BLaER1 treated with 17β-estradiol and CSF1 and Interleukin-3, amounts not matched to agents 10 nM and 100 nM (cell line): ENCODE data around the gene CLRN1.

ENCODE experiments used
- H3K27ac ChIP-seq, 11 experiments: shearing (Covaris generic); formaldehyde crosslinking; 2 replicates each; pipeline ENCODE4 v1.8.1; 2022
- H3K27me3 ChIP-seq, 11 experiments: shearing (Covaris generic); formaldehyde crosslinking; 2 replicates each; pipeline ENCODE4 v1.8.1; 2022
- H3K36me3 ChIP-seq, 11 experiments: shearing (Covaris generic); formaldehyde crosslinking; 2 replicates each; pipeline ENCODE4 v1.8.1; 2022
- H3K4me1 ChIP-seq, 10 experiments: shearing (Covaris generic); formaldehyde crosslinking; 2 replicates each; pipeline ENCODE4 v1.8.1; 2022
- H3K4me2 ChIP-seq, 11 experiments: shearing (Covaris generic); formaldehyde crosslinking; 2 replicates each; pipeline ENCODE4 v1.8.1; 2022
- H3K4me3 ChIP-seq, 10 experiments: shearing (Covaris generic); formaldehyde crosslinking; 2 replicates each; pipeline ENCODE4 v1.8.1; 2022
- H3K9ac ChIP-seq, 11 experiments: shearing (Covaris generic); formaldehyde crosslinking; 2 replicates each; pipeline ENCODE4 v1.8.1; 2022
- H3K9me3 ChIP-seq, 11 experiments: shearing (Covaris generic); formaldehyde crosslinking; replicated peaks in 1 of 11; 2 replicates each; pipeline ENCODE4 v1.8.1; 2022
- H4K20me1 ChIP-seq, 11 experiments: shearing (Covaris generic); formaldehyde crosslinking; 2 replicates each; pipeline ENCODE4 v1.8.1; 2022
- Cebpa-rat ChIP-seq, 11 experiments: shearing (Covaris generic); IDR thresholded peaks; 2 replicates each; pipeline ENCODE4 v1.8.1; 2022

Gene CLRN1

GRCh38 chr3:150897592-150897991, 74.9 kb downstream of the CLRN1 start:
- Histone ChIP-seq H3K4me2 (no peak overlapping the region), H4K20me1 (no peaks in the 10 kb centered on the region), H3K27me3 (no peaks in the 10 kb centered on the region), H3K9me3 (no peaks in the 10 kb centered on the region), H3K27ac (no peak overlapping the region), H3K9ac (no peak overlapping the region), H3K4me1 (peaks cover 0 to 16% (median 8%) of the 10 kb centered on the region in 10 experiments; a peak in 16 of 20 replicates), H3K36me3 (no peaks in the 10 kb centered on the region), H3K4me3 (no peak overlapping the region)
- TF ChIP-seq Cebpa-rat (IDR thresholded peaks at IDR 0.05) = no peak

- Histone ChIP-seq H3K4me1 (peaks cover 0 to 39% (median 17%) of the 10 kb centered on the region in 10 experiments; a peak in 12 of 20 replicates), H3K9me3 (peaks cover 0 to 12% (median 0%) of the 10 kb centered on the region in 11 experiments; a peak in 1 of 22 replicates), H3K4me2 (peak overlapping the region in 7 of 11 experiments; percentile 9 to 82 (median 75); a peak in 12 of 22 replicates), H3K27me3 (no peaks in the 10 kb centered on the region), H4K20me1 (no peaks in the 10 kb centered on the region), H3K27ac (peak overlapping the region in 8 of 11 experiments; percentile 16 to 83 (median 58); a peak in 13 of 22 replicates), H3K4me3 (peak overlapping the region in 1 of 10 experiments; percentile 11; a peak in 1 of 20 replicates), H3K36me3 (no peaks in the 10 kb centered on the region), H3K9ac (peak overlapping the region in 4 of 11 experiments; percentile 21 to 68 (median 56); a peak in 7 of 22 replicates)
- TF ChIP-seq Cebpa-rat (IDR thresholded peaks at IDR 0.05) = no peak
Measured at GRCh38 chr3:150890831-150891230, 81.7 kb downstream of the CLRN1 start.

- H3K27ac ChIP-seq = peak overlapping the region in 8 of 11 experiments; percentile 16 to 83 (median 58); a peak in 14 of 22 replicates
- no peaks in the 10 kb centered on the region for H3K36me3 ChIP-seq
- peaks cover 0 to 39% (median 17%) of the 10 kb centered on the region in 10 experiments; a peak in 12 of 20 replicates for H3K4me1 ChIP-seq
- peak overlapping the region in 7 of 11 experiments; percentile 9 to 82 (median 75); a peak in 12 of 22 replicates for H3K4me2 ChIP-seq
- H3K4me3 ChIP-seq = 0 out of 20 replicates have a peak overlapping the region, but pooled peaks of 1 of the 10 experiments have one; percentile 11
- no peaks in the 10 kb centered on the region for H4K20me1 ChIP-seq
- H3K27me3 ChIP-seq = no peaks in the 10 kb centered on the region
- H3K9ac ChIP-seq = peak overlapping the region in 4 of 11 experiments; percentile 38 to 68 (median 60); a peak in 7 of 22 replicates
- peak in 2 of 11 experiments; percentile 55 to 56; a peak in 2 of 22 replicates for TF ChIP-seq Cebpa-rat (IDR thresholded peaks at IDR 0.05)
- peaks cover 0 to 12% (median 0%) of the 10 kb centered on the region in 11 experiments; a peak in 1 of 22 replicates for H3K9me3 ChIP-seq
Measured at GRCh38 chr3:150890295-150890694, 82.2 kb downstream of the CLRN1 start.

- H3K4me2 ChIP-seq = peak overlapping the region in 5 of 11 experiments; percentile 3 to 82 (median 76); a peak in 7 of 22 replicates
- H3K36me3 ChIP-seq = no peaks in the 10 kb centered on the region
- H3K27me3 ChIP-seq = no peaks in the 10 kb centered on the region
- H3K4me3 ChIP-seq = no peak overlapping the region
- peaks cover 0 to 39% (median 17%) of the 10 kb centered on the region in 10 experiments; a peak in 12 of 20 replicates for H3K4me1 ChIP-seq
- peaks cover 0 to 12% (median 0%) of the 10 kb centered on the region in 11 experiments; a peak in 1 of 22 replicates for H3K9me3 ChIP-seq
- H3K9ac ChIP-seq = peak overlapping the region in 1 of 11 experiments; percentile 68; a peak in 1 of 22 replicates
- peak overlapping the region in 5 of 11 experiments; percentile 53 to 83 (median 82); a peak in 9 of 22 replicates for H3K27ac ChIP-seq
- TF ChIP-seq Cebpa-rat (IDR thresholded peaks at IDR 0.05) = no peak
- no peaks in the 10 kb centered on the region for H4K20me1 ChIP-seq
Measured at GRCh38 chr3:150889106-150889505, 83.4 kb downstream of the CLRN1 start.

- Histone ChIP-seq H3K27me3 (no peaks in the 10 kb centered on the region), H3K4me1 (peaks cover 0 to 39% (median 17%) of the 10 kb centered on the region in 10 experiments; a peak in 12 of 20 replicates), H4K20me1 (no peaks in the 10 kb centered on the region), H3K4me2 (no peak overlapping the region), H3K36me3 (no peaks in the 10 kb centered on the region), H3K9me3 (peaks cover 0 to 12% (median 0%) of the 10 kb centered on the region in 11 experiments; a peak in 1 of 22 replicates), H3K9ac (no peak overlapping the region), H3K27ac (no peak overlapping the region), H3K4me3 (no peak overlapping the region)
- TF ChIP-seq Cebpa-rat (IDR thresholded peaks at IDR 0.05) = no peak
Measured at GRCh38 chr3:150887031-150887430, 85.5 kb downstream of the CLRN1 start.

GRCh38 chr3:150885535-150885934, 87.0 kb downstream of the CLRN1 start:
- TF ChIP-seq Cebpa-rat (IDR thresholded peaks at IDR 0.05) = no peak
- peaks cover 0 to 28% (median 12%) of the 10 kb centered on the region in 10 experiments; a peak in 12 of 20 replicates for H3K4me1 ChIP-seq
- H3K9ac ChIP-seq = no peak overlapping the region
- no peaks in the 10 kb centered on the region for H3K27me3 ChIP-seq
- peaks cover 0 to 12% (median 0%) of the 10 kb centered on the region in 11 experiments; a peak in 1 of 22 replicates for H3K9me3 ChIP-seq
- no peak overlapping the region for H3K27ac ChIP-seq
- H3K36me3 ChIP-seq = no peaks in the 10 kb centered on the region
- H3K4me2 ChIP-seq = no peak overlapping the region
- H3K4me3 ChIP-seq = no peak overlapping the region
- H4K20me1 ChIP-seq = no peaks in the 10 kb centered on the region

- H3K27me3 ChIP-seq = no peaks in the 10 kb centered on the region
- no peak overlapping the region for H3K9ac ChIP-seq
- TF ChIP-seq Cebpa-rat (IDR thresholded peaks at IDR 0.05) = no peak
- H3K36me3 ChIP-seq = no peaks in the 10 kb centered on the region
- H4K20me1 ChIP-seq = no peaks in the 10 kb centered on the region
- no peak overlapping the region for H3K27ac ChIP-seq
- no peak overlapping the region for H3K4me3 ChIP-seq
- no peak overlapping the region for H3K4me2 ChIP-seq
- peaks cover 0 to 12% (median 0%) of the 10 kb centered on the region in 10 experiments; a peak in 3 of 20 replicates for H3K4me1 ChIP-seq
- H3K9me3 ChIP-seq = no peaks in the 10 kb centered on the region
Measured at GRCh38 chr3:150878996-150879575, 93.4 kb downstream of the CLRN1 start.

- Histone ChIP-seq H3K4me1 (peaks cover 0 to 12% (median 0%) of the 10 kb centered on the region in 10 experiments; a peak in 3 of 20 replicates), H3K9me3 (no peaks in the 10 kb centered on the region), H3K27me3 (no peaks in the 10 kb centered on the region), H3K4me2 (no peak overlapping the region), H3K36me3 (no peaks in the 10 kb centered on the region), H3K9ac (no peak overlapping the region), H3K27ac (no peak overlapping the region), H3K4me3 (no peak overlapping the region), H4K20me1 (no peaks in the 10 kb centered on the region)
- no peak for TF ChIP-seq Cebpa-rat (IDR thresholded peaks at IDR 0.05)
Measured at GRCh38 chr3:150878290-150878689, 94.2 kb downstream of the CLRN1 start.

GRCh38 chr3:150877303-150877702, 95.2 kb downstream of the CLRN1 start:
- no peaks in the 10 kb centered on the region for H3K9me3 ChIP-seq
- no peaks in the 10 kb centered on the region for H3K27me3 ChIP-seq

More at GRCh38 chr3:150877303-150877702, 95.2 kb downstream of the CLRN1 start:
- no peak overlapping the region for H3K27ac ChIP-seq
- TF ChIP-seq Cebpa-rat (IDR thresholded peaks at IDR 0.05) = no peak
- no peak overlapping the region for H3K9ac ChIP-seq
- peaks cover 0 to 12% (median 0%) of the 10 kb centered on the region in 10 experiments; a peak in 3 of 20 replicates for H3K4me1 ChIP-seq
- no peak overlapping the region for H3K4me3 ChIP-seq
- H3K4me2 ChIP-seq = no peak overlapping the region
- no peaks in the 10 kb centered on the region for H4K20me1 ChIP-seq
- no peaks in the 10 kb centered on the region for H3K36me3 ChIP-seq
